Dedifferentiated amniotic fluid mesenchymal stem cell (primary cell): Measurements from ENCODE around the gene IL10RB.
"Not testable (repeated sequence)": the region's sequence is repeated elsewhere in the genome, so short reads cannot be mapped to it uniquely, and the experiment has no call there.

Experiments used
- DNase-seq: peaks from one replicate; pipeline ENCODE4 v3.0.0-alpha.2; 2016; ENCODE audit errors: extremely low spot score

The IL10RB gene

GRCh38 chr21:33302055-33302454 is 35.9 kb downstream of the IL10RB start:
- DNase-seq = no peak

DNA sequence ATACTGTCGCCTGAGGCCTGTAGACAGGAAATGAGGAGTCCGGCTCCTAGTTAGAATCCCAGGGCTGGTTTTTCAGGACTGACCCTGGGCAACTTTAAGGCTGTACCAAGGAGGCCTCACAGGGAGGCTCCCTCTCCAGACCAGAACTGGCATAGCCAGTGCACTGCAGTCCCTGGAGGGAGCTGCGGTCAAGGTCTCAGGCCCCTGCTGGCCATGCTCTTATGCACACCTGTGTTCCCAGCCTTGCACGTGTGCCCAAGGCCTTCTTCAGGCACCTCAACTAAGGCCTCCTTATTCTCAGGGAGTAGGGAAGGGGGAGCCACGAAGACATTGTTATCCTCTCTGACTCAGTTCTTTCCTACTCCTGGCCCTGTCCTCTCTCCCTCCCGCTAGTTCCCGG is 36.6 kb downstream of the IL10RB start:
- DNase-seq = no peak

GRCh38 chr21:33305344-33305671 is 39.1 kb downstream of the IL10RB start:
- DNase-seq = no peak

DNA sequence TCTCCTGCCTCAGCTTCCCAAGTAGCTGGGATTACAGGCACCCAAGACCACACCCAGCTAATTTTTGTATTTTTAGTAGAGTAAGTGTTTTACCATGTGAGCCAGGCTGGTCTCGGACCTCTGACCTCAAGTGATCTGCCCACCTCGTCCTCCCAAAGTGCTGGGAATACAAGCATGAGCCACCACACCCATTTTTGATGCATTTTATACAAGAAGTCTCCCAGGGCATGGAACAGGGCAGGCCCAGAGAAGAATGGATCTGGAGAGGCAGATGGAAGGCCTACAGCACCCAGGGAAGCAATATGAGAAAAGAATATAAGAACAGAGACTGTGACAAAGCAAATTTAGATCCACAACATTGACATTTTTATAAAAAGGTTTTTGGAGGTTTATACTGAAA is 39.8 kb downstream of the IL10RB start:
- DNase-seq = no peak

DNA sequence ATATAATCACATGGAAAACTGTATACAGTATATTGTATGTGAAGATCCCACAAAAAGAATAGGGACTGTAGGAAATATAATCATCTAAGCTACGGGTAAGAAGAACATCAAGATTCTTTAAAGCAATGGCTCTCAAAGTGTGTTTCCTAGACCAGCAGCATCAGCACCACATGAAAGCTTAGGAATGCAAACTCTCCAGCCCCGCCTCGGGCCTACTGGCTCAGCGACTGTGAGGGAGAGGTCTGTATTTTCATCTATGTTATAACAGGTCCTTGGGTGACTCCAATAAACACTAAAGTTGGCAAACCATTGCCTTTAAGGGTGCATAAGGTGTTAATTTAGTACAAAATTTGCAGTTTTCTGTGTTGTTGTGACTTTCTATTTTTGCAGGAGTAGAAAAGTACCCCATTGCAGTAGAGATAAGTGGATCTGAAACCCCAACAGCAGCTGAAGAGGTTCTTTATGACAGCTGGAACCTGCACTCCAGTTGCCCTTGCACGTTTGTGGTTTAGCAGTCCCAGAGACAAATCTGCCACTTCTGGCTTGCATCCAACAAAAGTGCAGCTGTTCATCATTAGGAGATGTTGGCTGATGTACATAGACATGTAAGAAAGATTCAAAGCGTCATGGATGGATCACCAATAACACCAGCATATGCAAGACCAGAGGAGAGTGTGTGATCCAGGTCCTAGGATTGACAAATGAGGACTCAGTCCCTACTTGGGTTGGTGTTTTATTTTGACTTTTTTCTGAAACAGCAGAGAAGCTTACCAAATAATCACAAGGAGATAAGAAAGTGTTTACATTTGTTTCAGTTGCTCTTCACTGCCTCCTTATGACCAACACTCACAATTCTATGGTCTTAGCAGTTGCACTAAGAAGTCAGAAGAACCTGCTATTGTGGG is 42.7 kb downstream of the IL10RB start:
- DNase-seq = no peak

GRCh38 chr21:33309778-33310177 is 43.6 kb downstream of the IL10RB start:
- no peak for DNase-seq

DNA sequence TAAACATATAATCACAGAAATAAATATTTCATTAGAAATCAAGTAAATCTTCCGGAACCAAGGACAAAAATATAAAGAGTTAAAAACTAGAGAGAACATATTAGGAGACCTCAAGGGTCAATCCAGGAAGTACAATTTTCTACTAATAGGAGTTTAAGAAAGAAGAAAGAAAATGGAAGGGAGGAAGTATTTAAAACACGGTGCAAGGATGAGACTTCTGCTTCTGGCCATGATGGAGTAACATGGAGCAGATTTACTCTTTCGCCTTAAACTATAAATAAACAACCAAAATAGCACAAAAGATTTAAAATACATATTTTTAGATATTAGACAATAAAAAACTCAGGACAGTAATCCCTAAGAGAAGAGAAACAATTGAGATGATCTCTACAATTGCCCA is 46.0 kb downstream of the IL10RB start:
- no peak for DNase-seq

- DNase-seq = no peak
These were observed 47.0 kb downstream of the IL10RB start for GRCh38 chr21:33313183-33313582.

GRCh38 chr21:33313611-33314010 is 47.4 kb downstream of the IL10RB start:
- DNase-seq = no peak

DNA sequence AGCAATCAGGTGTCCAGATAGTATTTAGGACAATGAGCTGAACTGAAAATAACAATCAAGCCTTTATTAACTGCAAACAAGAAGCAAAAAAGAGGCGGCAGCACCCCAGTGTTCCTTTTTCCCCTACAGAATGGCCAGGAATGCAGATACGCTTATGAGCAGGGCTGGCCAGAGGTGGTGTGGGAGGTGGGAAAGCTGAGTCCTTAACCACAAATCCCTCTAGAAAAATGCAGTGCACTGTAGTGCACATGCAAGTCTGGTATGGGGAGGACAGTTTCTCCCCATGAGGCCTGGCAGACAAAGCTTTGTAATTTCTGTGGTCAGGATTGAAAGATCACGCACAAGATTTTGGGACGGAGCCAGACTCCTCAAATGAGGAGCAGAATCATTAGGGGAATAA is 47.9 kb downstream of the IL10RB start:
- no peak for DNase-seq

DNA sequence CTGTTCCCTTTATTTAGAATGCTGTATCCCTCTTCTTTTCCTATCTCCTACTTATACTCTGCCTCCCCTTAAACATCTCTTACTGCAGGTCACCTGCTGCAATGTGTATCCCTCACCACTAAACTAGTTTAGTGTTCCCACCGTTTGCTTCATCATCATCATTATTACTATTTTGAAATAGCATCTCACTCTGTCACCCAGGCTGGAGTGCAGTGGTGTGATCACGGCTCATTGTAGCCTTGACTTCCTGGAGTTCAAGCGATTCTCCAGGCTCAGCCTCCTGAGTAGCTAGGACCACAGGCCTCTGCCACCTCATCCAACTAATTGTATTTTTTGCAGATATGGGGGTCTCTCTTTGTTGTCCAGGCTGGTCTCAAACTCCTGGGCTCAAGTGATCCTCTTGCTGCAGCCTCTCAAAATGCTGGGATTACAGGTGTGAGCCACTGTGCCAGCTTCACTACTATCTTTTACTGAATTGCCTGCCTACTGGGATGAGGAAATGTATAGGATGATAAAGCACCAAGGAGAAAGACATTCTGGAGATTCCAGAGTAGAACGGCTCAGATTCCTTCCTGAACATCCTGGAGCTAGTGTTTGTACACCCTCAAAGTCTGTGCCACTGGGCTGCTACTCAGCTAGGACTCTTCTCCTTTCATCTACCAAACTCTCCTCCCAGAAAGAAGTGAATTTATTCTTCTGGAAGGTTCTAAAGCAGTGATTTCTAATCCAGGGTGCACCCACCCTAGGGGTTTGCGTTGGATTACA is 50.0 kb downstream of the IL10RB start:
- no peak for DNase-seq

DNA sequence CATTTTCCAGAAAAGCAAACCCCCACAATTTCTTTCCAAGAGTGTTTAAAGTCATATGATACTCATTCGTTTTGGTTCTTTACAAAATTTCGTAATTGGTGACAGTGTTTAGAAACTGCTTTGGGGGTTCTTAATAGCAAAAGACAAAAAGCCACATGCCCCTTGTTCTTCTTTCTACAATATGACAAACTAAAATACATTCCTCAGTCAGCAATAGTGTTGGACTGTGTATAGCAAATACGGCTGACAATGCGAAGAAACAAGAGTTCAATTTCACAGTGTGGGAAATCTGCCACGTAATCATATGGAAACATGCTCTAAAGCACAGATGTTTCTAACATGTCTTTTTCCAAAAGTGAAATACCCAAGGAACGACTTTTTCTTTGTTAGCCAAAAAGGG is 51.0 kb downstream of the IL10RB start:
- DNase-seq = no peak

DNA sequence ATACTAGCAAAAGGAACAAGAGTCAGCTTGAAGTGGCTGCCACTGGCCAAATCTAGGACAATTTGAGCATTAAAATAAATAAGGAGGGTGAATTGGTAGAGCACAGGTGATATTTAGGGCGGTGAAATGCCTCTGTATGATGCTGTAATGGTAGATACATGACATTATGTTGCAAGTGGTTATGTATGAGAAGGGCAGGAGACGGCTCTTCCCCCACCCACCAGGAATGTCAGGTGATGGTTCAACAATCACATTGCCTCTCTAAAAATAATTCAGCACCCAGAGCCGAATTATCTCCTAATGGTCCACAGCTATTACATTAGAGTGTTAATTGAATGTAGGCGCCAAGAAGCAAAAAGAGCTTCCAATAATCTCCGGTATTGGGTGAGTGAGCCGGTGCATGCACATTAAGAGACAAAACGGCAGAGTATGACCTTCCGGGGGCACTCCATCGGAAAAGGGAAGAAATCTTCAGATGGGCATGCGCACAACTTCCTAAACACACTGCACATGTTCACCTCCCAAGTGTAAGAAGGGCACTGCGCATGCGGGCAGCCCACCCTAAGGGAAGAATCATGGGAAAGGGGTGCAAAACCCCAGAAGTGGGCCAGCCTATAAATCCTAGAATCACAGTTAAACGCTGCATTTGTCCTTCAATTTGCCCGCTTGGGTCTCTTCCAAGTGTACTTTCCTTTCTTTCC is 51.8 kb downstream of the IL10RB start:
- no peak for DNase-seq

- not testable (repeated sequence) for DNase-seq
These were observed 54.8 kb downstream of the IL10RB start for GRCh38 chr21:33321005-33321404.

- not testable (repeated sequence) for DNase-seq
These were observed 57.4 kb downstream of the IL10RB start for GRCh38 chr21:33323610-33324009.

DNA sequence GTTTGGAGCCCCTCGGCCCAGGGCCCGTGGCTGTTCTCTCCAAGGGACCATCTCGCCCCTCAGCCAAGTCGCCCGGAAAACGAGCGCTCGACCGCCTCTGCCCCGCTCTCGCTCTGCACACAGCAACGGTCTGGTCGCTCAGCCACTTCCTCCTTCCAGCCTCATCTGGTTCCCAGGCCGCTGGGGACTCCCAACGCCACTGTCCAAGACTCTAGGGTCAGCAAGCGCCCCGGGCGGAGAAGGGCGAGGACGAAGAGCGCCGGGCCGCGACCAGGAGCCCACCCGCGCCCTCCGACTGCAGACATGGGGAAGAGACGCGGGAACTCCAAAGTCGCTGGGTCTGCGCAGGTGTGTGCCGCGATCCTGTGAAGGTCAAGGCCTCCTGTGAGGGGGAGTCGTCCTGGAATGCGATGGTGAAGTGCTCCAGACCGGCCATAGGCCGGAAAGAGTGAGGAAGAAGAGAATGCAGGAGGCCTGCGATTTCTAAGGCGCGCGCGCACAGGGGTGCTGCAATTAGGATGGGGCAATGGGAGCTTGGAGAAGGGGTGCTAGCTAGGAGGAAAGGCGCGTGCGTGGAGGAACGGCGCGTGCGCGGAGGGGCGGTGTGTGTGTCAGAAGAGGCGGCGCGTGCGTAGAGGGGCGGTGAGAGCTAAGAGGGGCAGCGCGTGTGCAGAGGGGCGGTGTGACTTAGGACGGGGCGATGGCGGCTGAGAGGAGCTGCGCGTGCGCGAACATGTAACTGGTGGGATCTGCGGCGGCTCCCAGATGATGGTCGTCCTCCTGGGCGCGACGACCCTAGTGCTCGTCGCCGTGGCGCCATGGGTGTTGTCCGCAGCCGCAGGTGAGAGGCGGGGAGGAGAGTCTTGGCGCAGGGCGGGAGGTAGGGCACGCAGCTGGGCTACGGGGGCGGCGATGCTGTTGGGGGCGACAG is 58.4 kb downstream of the IL10RB start, which contains the start of gene IFNAR1:
TSS of gene IFNAR1 (plus strand) at position 680 of the 931 bp plus-strand sequence. CDS start at position 766, 86 bp downstream.
- DNase-seq = peak; percentile 98

- peak; percentile 66 for DNase-seq
These were observed 59.3 kb downstream of the IL10RB start for GRCh38 chr21:33325222-33326067.

GRCh38 chr21:33327326-33327725 is 61.2 kb downstream of the IL10RB start:
- DNase-seq = no peak

GRCh38 chr21:33327792-33328433 is 61.7 kb downstream of the IL10RB start:
- no peak for DNase-seq

GRCh38 chr21:33330726-33331125 is 64.6 kb downstream of the IL10RB start:
- DNase-seq = no peak
